ENCODE measurements around the gene NTRK2.

- TF ChIP-seq CTCF (IDR thresholded peaks at IDR 0.05 in 4 of 5, conservative IDR thresholded peaks at IDR 0.05 in 1 of 5) (no peak), POLR2A (IDR thresholded peaks at IDR 0.05) (no peak)
Observed at GRCh38 chr9:84759300-84759750, 89.8 kb downstream of the NTRK2 start.
